Mesendoderm (in vitro differentiated cells): ENCODE data around the gene NPL.

Source experiments
- DNase-seq: peaks from one replicate; pipeline ENCODE4 v3.0.0; 2013
- H2AK5ac ChIP-seq: 2 replicates; pipeline ENCODE4 v1.6.1; 2013; ENCODE audit warnings: low read length, inconsistent platforms
- H2BK120ac ChIP-seq: 2 replicates; pipeline ENCODE4 v1.6.1; 2013; ENCODE audit warnings: low read depth, mild to moderate bottlenecking, low read length, moderate library complexity, mixed read lengths
- H2BK15ac ChIP-seq: replicated peaks from 2 replicates; pipeline ENCODE4 v1.6.1; 2013; ENCODE audit warnings: low read depth, mild to moderate bottlenecking, moderate library complexity
- H2BK5ac ChIP-seq: 2 replicates; pipeline ENCODE4 v1.6.1; 2013; ENCODE audit warnings: low read length, inconsistent platforms
- H3K18ac ChIP-seq: 2 replicates; pipeline ENCODE4 v1.6.1; 2013; ENCODE audit warnings: mild to moderate bottlenecking, low read length, mixed read lengths
- H3K23ac ChIP-seq: one replicate; pipeline ENCODE4 v1.6.1; 2013; ENCODE audit warnings: low read length
- H3K27ac ChIP-seq: 2 replicates; pipeline ENCODE4 v1.5.1; 2013; ENCODE audit warnings: low read depth, mild to moderate bottlenecking, inconsistent platforms, low read length, moderate library complexity
- H3K27me3 ChIP-seq: 2 replicates; pipeline ENCODE4 v1.6.1; 2013; ENCODE audit warnings: low read length, control low read depth, mild to moderate bottlenecking, inconsistent platforms; ENCODE audit not compliant: insufficient read depth, poor library complexity
- H3K36me3 ChIP-seq: 2 replicates; pipeline ENCODE4 v1.6.1; 2013; ENCODE audit warnings: low read length, inconsistent platforms; ENCODE audit not compliant: control insufficient read depth, insufficient read depth
- H3K4ac ChIP-seq: one replicate; pipeline ENCODE4 v1.6.1; 2013; ENCODE audit warnings: low read depth, mild to moderate bottlenecking, low read length, moderate library complexity
- H3K4me1 ChIP-seq: 2 replicates; pipeline ENCODE4 v1.6.1; 2013; ENCODE audit warnings: low read depth, low read length, inconsistent platforms; ENCODE audit not compliant: control insufficient read depth
- H3K4me2 ChIP-seq: 2 replicates; pipeline ENCODE4 v1.6.1; 2013; ENCODE audit warnings: low read length
- H3K4me3 ChIP-seq: 2 replicates; pipeline ENCODE4 v1.5.1; 2013; ENCODE audit warnings: mild to moderate bottlenecking, low read length
- H3K56ac ChIP-seq: one replicate; pipeline ENCODE4 v1.6.1; 2013; ENCODE audit warnings: low read length
- H3K79me1 ChIP-seq: 2 replicates; pipeline ENCODE4 v1.6.1; 2013; ENCODE audit warnings: low read length, inconsistent platforms
- H3K79me2 ChIP-seq: 2 replicates; pipeline ENCODE4 v1.6.1; 2013; ENCODE audit warnings: mild to moderate bottlenecking, low read length; ENCODE audit not compliant: control insufficient read depth, insufficient read depth
- H3K9ac ChIP-seq: 2 replicates; pipeline ENCODE4 v1.6.1; 2013; ENCODE audit warnings: low read length, inconsistent platforms
- H4K5ac ChIP-seq: one replicate; pipeline ENCODE4 v1.6.1; 2013; ENCODE audit warnings: low read length
- H4K8ac ChIP-seq: one replicate; pipeline ENCODE4 v1.6.1; 2013; ENCODE audit warnings: low read depth, mild to moderate bottlenecking, control low read depth, low read length, moderate library complexity
- WGBS: extraction: QIAGEN DNeasy Blood & Tissue Kit; methylation state at CpG from one replicate; pipeline ENCODE4 v1.1.7; 2013; ENCODE audit warnings: low lambda C conversion rate, missing lambda C conversion rate; ENCODE audit not compliant: insufficient coverage; ENCODE audit errors: extremely low coverage; 5-methylcytosine and 5-hydroxymethylcytosine counted together

The NPL gene

DNA sequence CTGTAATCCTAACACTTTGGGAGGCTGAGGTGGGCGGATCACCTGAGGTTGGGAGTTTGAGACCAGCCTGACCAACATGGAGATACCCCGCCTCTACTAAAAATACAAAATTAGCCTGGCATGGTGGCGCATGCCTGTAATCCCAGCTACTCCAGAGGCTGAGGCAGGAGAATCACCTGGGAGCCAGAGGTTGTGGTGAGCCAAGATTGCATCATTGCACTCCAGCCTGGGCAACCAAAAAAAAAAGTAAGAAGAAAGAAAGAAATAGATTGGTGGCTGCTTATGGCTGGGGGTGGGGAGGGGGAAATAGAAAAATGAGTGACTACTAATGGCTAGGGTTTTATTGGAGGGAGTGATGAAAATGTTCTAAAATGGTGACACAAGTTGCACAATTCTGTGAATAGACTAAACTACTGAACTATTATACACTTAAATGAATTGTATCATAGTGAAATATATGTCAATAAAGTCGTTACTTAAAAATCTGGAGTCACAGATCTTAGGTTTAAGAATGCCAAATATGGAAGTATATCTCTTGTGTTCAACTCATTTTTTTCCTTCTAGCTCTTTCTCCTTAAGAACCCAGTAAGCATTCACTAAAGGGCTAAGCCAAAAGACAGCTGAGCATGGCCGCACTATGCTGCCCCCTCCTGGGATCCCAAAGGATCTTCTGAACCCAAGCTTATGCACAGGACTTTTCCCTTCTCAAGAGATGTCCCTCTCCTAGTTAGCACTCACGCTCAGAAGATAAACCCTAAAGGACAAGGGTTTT lies 3.2 kb upstream of the NPL start:
- no peak overlapping the region for H3K4me3 ChIP-seq
- no peak overlapping the region for H3K9ac ChIP-seq
- H3K23ac ChIP-seq: no peak overlapping the region
- H2BK5ac ChIP-seq: no peak overlapping the region
- H3K79me2 ChIP-seq: no peaks in the 10 kb centered on the region
- H3K4me1 ChIP-seq: peaks cover 4% of the 10 kb centered on the region
- H3K18ac ChIP-seq: no peak overlapping the region
- peak; percentile 87 for DNase-seq
- H2BK120ac ChIP-seq: no peak overlapping the region
- H3K4ac ChIP-seq: no peak overlapping the region
- H3K79me1 ChIP-seq: no peaks in the 10 kb centered on the region
- no peak overlapping the region for H4K8ac ChIP-seq
- no peak overlapping the region for H2BK15ac ChIP-seq
- no peaks in the 10 kb centered on the region for H3K36me3 ChIP-seq
- H3K56ac ChIP-seq: no peak overlapping the region
- H3K27ac ChIP-seq: no peak overlapping the region
- whole genome bisulfite sequencing: no CpG with 5 or more reads among the region's 6 CpGs
- H3K4me2 ChIP-seq: no peak overlapping the region
- peaks cover 5% of the 10 kb centered on the region for H3K27me3 ChIP-seq
- H2AK5ac ChIP-seq: no peak overlapping the region
- no peak overlapping the region for H4K5ac ChIP-seq

- Histone ChIP-seq H3K27me3 (peaks cover 5% of the 10 kb centered on the region), H3K56ac (no peak overlapping the region), H3K4ac (no peak overlapping the region), H4K8ac (no peak overlapping the region), H2BK120ac (no peak overlapping the region), H3K4me2 (no peak overlapping the region), H3K79me1 (no peaks in the 10 kb centered on the region), H4K5ac (no peak overlapping the region), H3K36me3 (no peaks in the 10 kb centered on the region), H3K27ac (no peak overlapping the region), H2BK15ac (no peak overlapping the region), H3K4me3 (no peak overlapping the region), H3K9ac (no peak overlapping the region), H2AK5ac (no peak overlapping the region), H2BK5ac (no peak overlapping the region), H3K79me2 (no peaks in the 10 kb centered on the region), H3K23ac (no peak overlapping the region), H3K4me1 (peaks cover 2% of the 10 kb centered on the region), H3K18ac (no peak overlapping the region)
- no CpG with 5 or more reads among the region's 4 CpGs for WGBS
- no peak for DNase-seq
These were observed 2.6 kb upstream of the NPL start for GRCh38 chr1:182786995-182787324.

DNA sequence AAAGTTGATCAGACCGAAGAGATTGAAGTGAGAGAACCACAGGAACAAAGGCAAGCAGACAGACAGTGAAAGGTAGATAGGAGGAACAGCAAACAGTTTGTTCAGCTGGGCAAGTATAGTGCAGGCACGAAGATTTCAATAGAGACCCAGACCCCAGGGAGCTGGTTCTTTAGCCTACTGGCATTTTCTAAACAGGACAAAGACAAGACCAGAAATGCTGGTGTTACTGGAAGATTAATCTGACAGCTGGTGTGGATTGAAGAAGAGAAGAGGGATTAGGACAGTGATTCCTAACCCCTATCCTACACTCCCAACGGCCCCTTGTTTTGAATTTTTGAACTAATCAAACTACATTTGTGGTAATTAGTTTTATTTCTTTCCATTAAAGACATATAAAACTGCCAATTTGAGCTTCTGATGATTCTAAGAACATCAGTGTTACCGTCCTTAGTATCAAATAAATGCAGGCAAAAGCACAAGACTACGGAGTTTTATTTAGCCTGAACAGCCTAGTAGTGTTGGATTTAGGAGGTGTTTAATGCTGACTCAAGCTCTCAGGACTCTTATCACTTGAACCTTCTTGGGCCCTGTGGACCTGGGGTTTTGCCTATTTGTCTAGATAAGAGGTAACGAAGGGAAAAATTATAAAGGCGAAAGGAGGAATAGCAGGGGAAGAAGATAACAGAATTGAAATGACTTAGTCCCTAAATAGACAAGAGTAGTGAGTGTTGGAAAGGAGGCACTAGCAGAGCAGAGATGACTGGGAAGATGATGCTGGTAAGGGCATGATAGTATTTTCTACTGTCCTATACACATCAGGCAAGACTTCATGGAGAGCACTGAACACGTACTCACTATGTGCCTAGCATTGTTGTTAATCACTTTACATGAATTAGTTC lies 2.0 kb downstream of the NPL start:
- Histone ChIP-seq H4K5ac (no peak overlapping the region), H2AK5ac (no peak overlapping the region), H3K9ac (no peak overlapping the region), H3K4me3 (no peak overlapping the region), H3K36me3 (no peaks in the 10 kb centered on the region), H2BK120ac (no peak overlapping the region), H2BK5ac (no peak overlapping the region), H3K79me1 (no peaks in the 10 kb centered on the region), H3K4me1 (peaks cover 2% of the 10 kb centered on the region), H3K4ac (no peak overlapping the region), H4K8ac (no peak overlapping the region), H3K56ac (no peak overlapping the region), H3K18ac (no peak overlapping the region), H3K27me3 (peaks cover 5% of the 10 kb centered on the region), H3K27ac (no peak overlapping the region), H3K4me2 (no peak overlapping the region), H3K79me2 (no peaks in the 10 kb centered on the region), H3K23ac (no peak overlapping the region), H2BK15ac (no peak overlapping the region)
- WGBS: 100% methylated on average over 2 of the region's 8 CpGs
- DNase-seq: no peak

- WGBS: no CpG with 5 or more reads among the region's 2 CpGs
- Histone ChIP-seq H2BK120ac (no peak overlapping the region), H3K23ac (no peak overlapping the region), H3K79me1 (no peaks in the 10 kb centered on the region), H3K27ac (no peak overlapping the region), H3K9ac (no peak overlapping the region), H2BK5ac (no peak overlapping the region), H3K4ac (no peak overlapping the region), H4K5ac (no peak overlapping the region), H3K4me1 (peaks cover 2% of the 10 kb centered on the region), H4K8ac (no peak overlapping the region), H3K36me3 (no peaks in the 10 kb centered on the region), H3K4me3 (no peak overlapping the region), H3K4me2 (no peak overlapping the region), H2BK15ac (no peak overlapping the region), H3K56ac (no peak overlapping the region), H3K18ac (no peak overlapping the region), H3K79me2 (no peaks in the 10 kb centered on the region), H3K27me3 (no peaks in the 10 kb centered on the region), H2AK5ac (no peak overlapping the region)
- DNase-seq: no peak
These were observed 4.5 kb downstream of the NPL start for GRCh38 chr1:182794091-182794490.

- DNase-seq: no peak
- Histone ChIP-seq H4K5ac (no peak overlapping the region), H2AK5ac (no peak overlapping the region), H3K79me1 (no peaks in the 10 kb centered on the region), H3K23ac (no peak overlapping the region), H3K9ac (no peak overlapping the region), H2BK120ac (no peak overlapping the region), H3K18ac (no peak overlapping the region), H2BK15ac (no peak overlapping the region), H4K8ac (no peak overlapping the region), H3K4ac (no peak overlapping the region), H3K79me2 (no peaks in the 10 kb centered on the region), H3K27ac (no peak overlapping the region), H3K4me2 (no peak overlapping the region), H3K4me3 (no peak overlapping the region), H3K27me3 (no peaks in the 10 kb centered on the region), H2BK5ac (no peak overlapping the region), H3K36me3 (no peaks in the 10 kb centered on the region), H3K4me1 (peaks cover 2% of the 10 kb centered on the region), H3K56ac (no peak overlapping the region)
- no CpG with 5 or more reads among the region's 3 CpGs for WGBS
These were observed 5.2 kb downstream of the NPL start for GRCh38 chr1:182794676-182795201.
